Mesenchymal stem cell (in vitro differentiated cells and primary cell): Measurements from ENCODE around the gene ZNF18.

Source experiments
- DNase-seq: peaks from one replicate; pipeline ENCODE4 v3.0.0-alpha.2; 2013
- H2AFZ ChIP-seq: one replicate; pipeline ENCODE4 v1.6.1; 2013; ENCODE audit warnings: low read depth, mild to moderate bottlenecking, control low read depth, inconsistent platforms, low read length, moderate library complexity
- H2AK5ac ChIP-seq: 2 replicates; pipeline ENCODE4 v1.6.1; 2013; ENCODE audit warnings: low read length, moderate library complexity, mild to moderate bottlenecking, inconsistent platforms; ENCODE audit not compliant: severe bottlenecking
- H2BK120ac ChIP-seq: one replicate; pipeline ENCODE4 v1.6.1; 2013; ENCODE audit warnings: low read depth, mild to moderate bottlenecking, inconsistent platforms, low read length, moderate library complexity
- H2BK12ac ChIP-seq, 2 experiments: one replicate each; pipeline ENCODE4 v1.6.1; 2013; ENCODE audit warnings: inconsistent platforms in 2 of 2, low read length in 2 of 2, mild to moderate bottlenecking in 2 of 2, moderate library complexity in 2 of 2, control low read depth in 1 of 2
- H2BK15ac ChIP-seq: one replicate; pipeline ENCODE4 v1.6.1; 2013; ENCODE audit warnings: mild to moderate bottlenecking, low read depth, inconsistent platforms; ENCODE audit not compliant: poor library complexity, severe bottlenecking
- H2BK5ac ChIP-seq: 2 replicates; pipeline ENCODE4 v1.6.1; 2013; ENCODE audit warnings: low read depth, mild to moderate bottlenecking, low read length, control low read depth, inconsistent platforms; ENCODE audit not compliant: poor library complexity, severe bottlenecking
- H3K14ac ChIP-seq, 2 experiments: one replicate each; pipeline ENCODE4 v1.6.1; 2013; ENCODE audit warnings: inconsistent platforms in 2 of 2, low read length in 2 of 2, control low read depth in 1 of 2, mild to moderate bottlenecking in 1 of 2, moderate library complexity in 1 of 2
- H3K18ac ChIP-seq, 2 experiments: one replicate each; pipeline ENCODE4 v1.6.1; 2013; ENCODE audit warnings: inconsistent platforms in 2 of 2, low read length in 2 of 2, control low read depth in 1 of 2, low read depth in 1 of 2, mild to moderate bottlenecking in 1 of 2
- H3K23ac ChIP-seq, 2 experiments: one replicate each; pipeline ENCODE4 v1.6.1; 2013; ENCODE audit warnings: inconsistent platforms in 2 of 2, low read length in 2 of 2, mild to moderate bottlenecking in 2 of 2, moderate library complexity in 2 of 2, control low read depth in 1 of 2
- H3K27ac ChIP-seq: 2 replicates; pipeline ENCODE4 v1.5.1; 2013; ENCODE audit warnings: mild to moderate bottlenecking, moderate library complexity, low read length, control low read depth, inconsistent platforms; ENCODE audit not compliant: poor library complexity, severe bottlenecking
- H3K27me3 ChIP-seq, 2 experiments: 2 replicates each; pipeline versions ENCODE4 v1.6.1 to v1.7.0; 2013; ENCODE audit warnings: low read length in 2 of 2, mild to moderate bottlenecking in 2 of 2, moderate library complexity in 2 of 2, control low read depth in 1 of 2, inconsistent platforms in 1 of 2; ENCODE audit not compliant: control insufficient read depth in 1 of 2, insufficient read depth in 1 of 2
- H3K36me3 ChIP-seq, 2 experiments: 2 replicates each; pipeline versions ENCODE4 v1.6.1 to v1.7.0; 2013; ENCODE audit warnings: low read length in 2 of 2, control low read depth in 1 of 2, inconsistent platforms in 1 of 2, low read depth in 1 of 2, mild to moderate bottlenecking in 1 of 2; ENCODE audit not compliant: insufficient read depth in 2 of 2, control insufficient read depth in 1 of 2
- H3K4ac ChIP-seq, 2 experiments: one replicate each; pipeline ENCODE4 v1.6.1; 2013; ENCODE audit warnings: inconsistent platforms in 2 of 2, low read length in 2 of 2, mild to moderate bottlenecking in 2 of 2, moderate library complexity in 2 of 2, control low read depth in 1 of 2, low read depth in 1 of 2
- H3K4me1 ChIP-seq: 2 replicates; pipeline ENCODE4 v1.6.1; 2013; ENCODE audit warnings: low read depth, low read length, control low read depth; ENCODE audit not compliant: control insufficient read depth, insufficient read depth
- H3K4me2 ChIP-seq: 2 replicates; pipeline ENCODE4 v1.6.1; 2013; ENCODE audit warnings: low read length, mild to moderate bottlenecking, inconsistent platforms; ENCODE audit not compliant: poor library complexity, severe bottlenecking
- H3K4me3 ChIP-seq, 2 experiments: 2 replicates each; pipeline versions ENCODE4 v1.5.1 to v1.7.0; 2013; ENCODE audit warnings: low read length in 2 of 2, mild to moderate bottlenecking in 2 of 2, control low read depth in 1 of 2, low read depth in 1 of 2; ENCODE audit not compliant: insufficient read depth in 1 of 2
- H3K79me1 ChIP-seq: replicated peaks from 2 replicates; pipeline ENCODE4 v1.6.1; 2013; ENCODE audit warnings: mild to moderate bottlenecking, control low read depth, low read length, inconsistent platforms; ENCODE audit not compliant: poor library complexity, severe bottlenecking
- H3K9ac ChIP-seq: 2 replicates; pipeline ENCODE4 v1.7.0; 2013; ENCODE audit warnings: mild to moderate bottlenecking, low read length, moderate library complexity
- H3K9me3 ChIP-seq: 2 replicates; pipeline ENCODE4 v1.7.0; 2013; ENCODE audit warnings: mild to moderate bottlenecking, low read length; ENCODE audit not compliant: control insufficient read depth
- H4K8ac ChIP-seq: one replicate; pipeline ENCODE4 v1.6.1; 2013; ENCODE audit warnings: inconsistent platforms, mild to moderate bottlenecking, low read length, moderate library complexity
- H4K91ac ChIP-seq: one replicate; pipeline ENCODE4 v1.6.1; 2013; ENCODE audit warnings: mild to moderate bottlenecking, low read length, inconsistent platforms
- whole genome bisulfite sequencing: methylation state at CpG from one replicate; pipeline ENCODE4 v1.1.7; 2013; ENCODE audit warnings: mixed read lengths; 5-methylcytosine and 5-hydroxymethylcytosine counted together

The ZNF18 gene

DNA sequence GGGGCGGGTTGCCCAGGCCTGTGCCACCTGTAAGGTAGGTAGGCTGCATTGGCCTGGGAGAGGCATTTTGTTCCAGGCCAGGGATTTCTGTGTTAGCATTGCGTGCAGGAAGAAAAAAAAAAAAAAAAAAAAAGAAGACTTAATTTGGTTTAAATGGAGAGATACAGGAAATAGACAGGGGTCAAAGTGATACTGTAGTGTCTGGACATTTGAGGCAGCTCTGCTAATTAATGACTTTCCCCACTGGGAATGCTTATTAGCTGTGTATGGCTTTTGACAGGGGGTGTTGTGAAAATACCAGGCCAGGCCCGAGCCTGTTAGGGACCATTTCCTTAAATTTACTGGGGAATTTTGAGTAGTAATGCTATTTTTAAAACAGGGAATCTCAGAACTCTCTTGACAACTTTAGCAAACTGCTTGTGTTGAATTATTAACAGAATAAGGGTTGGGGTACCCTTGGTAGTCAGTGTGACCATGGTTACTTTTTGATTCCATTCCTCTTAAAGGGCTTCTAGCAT is 24.4 kb upstream of the ZNF18 start:
- Histone ChIP-seq H4K8ac (no peak overlapping the region), H2BK15ac (no peak overlapping the region), H2BK12ac (no peak overlapping the region), H2BK120ac (no peak overlapping the region), H3K9ac (peak overlapping the region; percentile 90), H3K23ac (no peak overlapping the region), H3K4me1 (no peaks in the 10 kb centered on the region), H3K4me2 (peak overlapping the region; percentile 91), H3K27ac (no peak overlapping the region), H3K14ac (no peak overlapping the region), H3K9me3 (no peaks in the 10 kb centered on the region), H3K79me1 (peaks cover 5% of the 10 kb centered on the region), H3K27me3 (peaks cover 0 to 5% of the 10 kb centered on the region in 2 experiments), H3K4ac (peak overlapping the region in 1 of 2 experiments; percentile 75), H3K18ac (peak overlapping the region; percentile 21 to 91), H3K4me3 (peak overlapping the region; percentile 81 to 94), H3K36me3 (no peaks in the 10 kb centered on the region), H4K91ac (no peak overlapping the region), H2AK5ac (no peak overlapping the region), H2BK5ac (no peak overlapping the region), H2AFZ (no peak overlapping the region)
- DNase-seq, result no peak
- 2% methylated on average over 3 of the region's 3 CpGs for WGBS

DNA sequence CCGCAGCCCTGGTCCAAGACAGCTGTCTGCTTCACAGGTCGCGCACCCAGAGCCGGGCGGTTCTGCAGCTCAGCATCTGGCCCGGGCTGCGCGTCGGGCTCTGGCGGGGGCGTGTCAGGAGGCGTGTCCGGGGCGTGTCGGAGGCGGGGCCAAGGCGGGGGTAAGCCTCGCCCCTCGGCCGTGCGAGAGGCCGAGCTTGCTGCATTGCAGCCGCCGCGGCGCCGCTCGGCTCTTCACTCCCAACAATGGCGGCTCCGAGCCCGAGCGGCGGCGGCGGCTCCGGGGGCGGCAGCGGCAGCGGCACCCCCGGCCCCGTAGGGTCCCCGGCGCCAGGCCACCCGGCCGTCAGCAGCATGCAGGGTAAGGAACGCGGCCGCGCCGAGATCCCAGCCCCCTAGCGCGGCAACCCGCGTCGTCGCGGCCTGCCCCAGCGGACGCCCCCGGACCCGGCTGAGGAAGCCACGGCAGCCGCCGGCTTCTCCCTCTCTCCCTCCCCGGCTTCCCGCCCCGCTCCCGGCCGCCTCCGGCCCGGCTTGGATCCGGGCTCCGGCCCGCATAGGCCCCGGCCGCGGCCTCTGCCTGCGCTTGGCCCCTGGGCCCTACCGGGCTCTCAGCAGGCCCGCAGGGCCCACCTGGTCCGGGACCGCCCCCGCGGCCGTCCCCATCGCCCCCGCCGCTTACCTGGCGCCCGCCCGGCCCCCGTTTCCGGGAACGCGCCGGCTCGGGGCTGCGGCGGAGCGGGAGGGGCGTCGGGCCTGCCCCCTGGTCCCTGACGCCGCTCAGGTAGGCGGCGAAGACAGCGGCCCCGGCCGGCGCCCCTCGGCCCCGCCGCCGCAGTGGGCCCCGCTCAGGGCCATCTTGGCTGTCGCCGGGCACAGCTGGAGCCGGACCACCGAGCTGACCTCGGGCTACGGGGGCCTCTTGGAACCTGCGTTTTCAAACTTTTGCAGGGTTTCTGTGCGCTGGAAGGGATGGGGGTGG is 23.7 kb upstream of the ZNF18 start, which contains the start of gene MAP2K4:
TSS of gene MAP2K4 (plus strand) at position 236 of the 981 bp plus-strand sequence. CDS start at position 246, 10 bp downstream.
- no peaks in the 10 kb centered on the region for H3K4me1 ChIP-seq
- H3K9ac ChIP-seq, result peak within 1 kb of the TSS; percentile 90
- H4K8ac ChIP-seq, result peak within 1 kb of the TSS; percentile 90
- H3K36me3 ChIP-seq, result no peaks in the 10 kb centered on the region
- H3K4me2 ChIP-seq, result peak within 1 kb of the TSS; percentile 91
- peak within 1 kb of the TSS; percentile 78 for H2BK120ac ChIP-seq
- no peaks in the 10 kb centered on the region for H3K9me3 ChIP-seq
- H3K14ac ChIP-seq, result peak within 1 kb of the TSS; percentile 84 to 95
- no peak within 1 kb of the TSS for H3K27ac ChIP-seq
- under 1% methylated on average over 76 of the region's 123 CpGs for WGBS
- peaks cover 0 to 5% of the 10 kb centered on the region in 2 experiments for H3K27me3 ChIP-seq
- peak within 1 kb of the TSS; percentile 91 to 98 for H3K18ac ChIP-seq
- peak; percentile 86 for DNase-seq
- no peak within 1 kb of the TSS for H3K23ac ChIP-seq
- peak within 1 kb of the TSS; percentile 75 to 91 for H3K4ac ChIP-seq
- peak within 1 kb of the TSS; percentile 73 for H2BK5ac ChIP-seq
- H2AFZ ChIP-seq, result peak within 1 kb of the TSS; percentile 94
- peak within 1 kb of the TSS; percentile 93 for H2BK15ac ChIP-seq
- H2BK12ac ChIP-seq, result peak within 1 kb of the TSS in 1 of 2 experiments; percentile 78
- peaks cover 4% of the 10 kb centered on the region for H3K79me1 ChIP-seq
- peak within 1 kb of the TSS; percentile 81 to 94 for H3K4me3 ChIP-seq
- no peak within 1 kb of the TSS for H2AK5ac ChIP-seq
- H4K91ac ChIP-seq, result peak within 1 kb of the TSS; percentile 61

DNA sequence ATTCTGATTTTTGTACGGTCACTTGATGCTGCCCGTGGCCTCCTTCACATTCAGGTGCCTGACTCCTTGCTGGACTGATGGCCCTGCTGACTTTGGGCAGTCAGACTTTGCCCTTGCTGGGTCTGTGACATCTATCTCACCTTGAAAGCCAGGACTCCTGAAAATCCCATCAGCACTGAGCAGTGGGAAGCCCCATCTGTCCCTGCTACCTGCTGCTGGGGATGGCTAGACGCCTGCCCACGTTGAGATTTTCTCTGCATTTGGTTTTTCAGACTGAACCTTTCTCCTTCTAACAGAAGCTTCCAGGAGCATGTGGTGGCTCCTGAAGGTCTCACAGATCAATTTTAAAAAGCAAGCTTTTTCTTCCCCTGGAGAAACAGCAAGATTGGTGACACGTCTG is 10.2 kb upstream of the ZNF18 start:
- Histone ChIP-seq H3K23ac (no peak overlapping the region), H3K4me3 (no peak overlapping the region), H3K27me3 (no peaks in the 10 kb centered on the region), H2BK12ac (no peak overlapping the region), H3K27ac (no peak overlapping the region), H2BK5ac (no peak overlapping the region), H3K9me3 (no peaks in the 10 kb centered on the region), H3K14ac (no peak overlapping the region), H3K4ac (no peak overlapping the region), H3K79me1 (no peaks in the 10 kb centered on the region), H4K91ac (no peak overlapping the region), H3K18ac (no peak overlapping the region), H3K4me1 (no peaks in the 10 kb centered on the region), H2BK15ac (no peak overlapping the region), H2BK120ac (no peak overlapping the region), H2AK5ac (no peak overlapping the region), H2AFZ (no peak overlapping the region), H4K8ac (no peak overlapping the region), H3K36me3 (no peaks in the 10 kb centered on the region), H3K9ac (no peak overlapping the region), H3K4me2 (no peak overlapping the region)
- no peak for DNase-seq
- 90% methylated on average over 5 of the region's 5 CpGs for WGBS

DNA sequence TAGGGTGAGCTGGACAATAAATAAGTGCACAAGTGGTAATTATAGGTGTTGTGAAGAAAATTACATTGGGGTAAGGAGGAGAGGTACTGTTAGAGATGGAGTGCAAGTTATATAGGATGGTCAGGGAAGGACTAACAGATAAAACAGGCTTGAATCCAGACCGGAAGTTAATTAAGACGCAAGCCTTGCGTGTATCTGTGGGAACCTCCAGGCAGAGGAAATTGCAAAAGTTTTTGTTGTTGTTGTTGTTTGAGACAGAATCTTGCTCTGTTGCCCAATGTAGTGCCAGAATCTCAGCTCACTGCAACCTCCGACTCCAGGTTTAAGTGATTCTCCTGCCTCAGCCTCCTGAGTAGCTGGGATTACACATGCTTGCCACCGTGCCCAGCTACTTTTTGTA is 2.4 kb upstream of the ZNF18 start:
- Histone ChIP-seq H3K4me3 (no peak overlapping the region), H3K14ac (no peak overlapping the region), H2AFZ (no peak overlapping the region), H4K8ac (no peak overlapping the region), H3K79me1 (peaks cover 5% of the 10 kb centered on the region), H3K18ac (no peak overlapping the region), H2BK15ac (no peak overlapping the region), H3K9me3 (no peaks in the 10 kb centered on the region), H3K9ac (no peak overlapping the region), H3K27me3 (no peaks in the 10 kb centered on the region), H3K27ac (no peak overlapping the region), H3K36me3 (no peaks in the 10 kb centered on the region), H3K4ac (no peak overlapping the region), H2AK5ac (no peak overlapping the region), H3K23ac (no peak overlapping the region), H3K4me2 (no peak overlapping the region), H2BK120ac (no peak overlapping the region), H3K4me1 (peaks cover 1% of the 10 kb centered on the region), H2BK5ac (no peak overlapping the region), H4K91ac (no peak overlapping the region), H2BK12ac (no peak overlapping the region)
- 97% methylated on average over 5 of the region's 5 CpGs for WGBS
- DNase-seq, result no peak
